GM21360 (cell line): ENCODE measurements around the gene METTL25.

Experiments
- ATAC-seq: cut with Tn5 transposase; IDR thresholded peaks from one replicate; pipeline ENCODE4 v1.9.1; 2021; ENCODE audit warnings: mild to moderate bottlenecking, moderate library complexity; ENCODE audit not compliant: unreplicated experiment

METTL25 gene

DNA sequence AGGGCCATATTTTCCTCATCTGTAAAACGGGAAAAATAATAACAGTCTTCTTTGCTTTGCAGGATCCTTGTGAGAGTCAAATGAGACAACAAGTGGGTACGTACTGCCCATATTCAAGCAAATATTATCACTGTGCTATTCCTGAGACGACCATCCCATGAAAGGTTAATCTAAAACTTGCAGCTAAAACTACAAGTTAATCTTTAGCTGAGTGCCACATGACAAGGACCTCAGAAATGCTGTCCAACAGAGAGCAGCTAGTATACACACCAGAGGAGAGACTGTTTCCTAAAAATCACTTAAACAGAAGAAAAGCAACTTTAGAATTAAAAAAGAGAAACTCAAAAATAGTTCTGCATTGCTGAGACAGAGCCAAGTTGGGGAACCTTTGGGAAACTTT, 165.7 kb downstream of the METTL25 start:
- no peak for ATAC-seq

DNA sequence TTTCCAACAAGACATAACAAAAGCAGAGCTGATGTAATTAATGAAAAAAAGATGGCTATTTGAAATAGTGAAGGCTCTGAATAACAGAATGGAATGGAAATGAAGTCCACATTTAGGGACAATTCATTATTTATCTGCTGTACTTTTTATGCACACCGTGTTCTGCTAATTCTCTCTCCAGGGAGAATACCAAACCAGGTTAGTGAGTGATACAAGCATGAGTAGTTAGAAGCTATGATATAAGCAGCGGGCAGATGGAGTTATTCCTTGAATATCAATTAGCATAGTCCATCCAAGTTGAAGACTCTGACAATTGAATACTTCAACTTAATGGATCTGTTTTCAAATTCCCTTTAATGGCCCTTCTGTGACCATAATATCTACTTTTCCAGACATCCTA, 166.3 kb downstream of the METTL25 start:
- ATAC-seq, result no peak

DNA sequence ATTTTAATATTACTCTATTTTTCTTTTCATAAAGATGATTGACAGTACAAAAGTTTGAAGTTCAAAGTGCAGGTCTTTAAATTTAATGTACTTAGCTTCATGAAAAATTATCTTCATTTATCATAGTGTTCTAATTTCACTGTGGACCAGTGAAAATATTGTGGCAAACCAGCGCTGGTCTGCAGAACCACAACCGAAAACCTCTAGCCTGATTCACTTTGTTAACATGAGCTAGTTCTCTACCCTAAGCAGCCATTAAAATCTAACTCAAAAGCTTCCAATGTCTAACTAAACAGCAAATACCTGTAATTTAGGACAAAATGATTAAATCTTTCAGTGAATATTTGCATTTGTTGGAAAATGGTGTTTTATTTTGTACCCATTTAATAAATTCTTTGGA, 167.3 kb downstream of the METTL25 start:
- no peak for ATAC-seq

GRCh38 chr12:82527165-82527780, 168.9 kb downstream of the METTL25 start:
- peak; percentile 67 for ATAC-seq
